Astrocyte of the cerebellum (primary cell): ENCODE data around the gene IP6K3.

Experiments
- DNase-seq: peaks from one replicate; pipeline ENCODE4 v3.0.0-alpha.2; 2011; ENCODE audit warnings: low read depth
- H3K4me3 ChIP-seq: 2 replicates; pipeline ENCODE4 v1.5.1; 2011; ENCODE audit warnings: mild to moderate bottlenecking, low read depth, low read length, moderate library complexity
- in situ Hi-C: cut with HindIII; loops from 2 replicates; pipeline ENCODE4 v1.10.0; 2017; ENCODE audit warnings: low sequenced_read_pairs
- TF ChIP-seq, protein P1 (sequence below): IDR thresholded peaks from 2 replicates; pipeline ENCODE4 v1.5.1; 2012; ENCODE audit warnings: low read length, low read depth, moderate library complexity, mild to moderate bottlenecking; ENCODE audit errors: missing control alignments

The IP6K3 gene

DNA sequence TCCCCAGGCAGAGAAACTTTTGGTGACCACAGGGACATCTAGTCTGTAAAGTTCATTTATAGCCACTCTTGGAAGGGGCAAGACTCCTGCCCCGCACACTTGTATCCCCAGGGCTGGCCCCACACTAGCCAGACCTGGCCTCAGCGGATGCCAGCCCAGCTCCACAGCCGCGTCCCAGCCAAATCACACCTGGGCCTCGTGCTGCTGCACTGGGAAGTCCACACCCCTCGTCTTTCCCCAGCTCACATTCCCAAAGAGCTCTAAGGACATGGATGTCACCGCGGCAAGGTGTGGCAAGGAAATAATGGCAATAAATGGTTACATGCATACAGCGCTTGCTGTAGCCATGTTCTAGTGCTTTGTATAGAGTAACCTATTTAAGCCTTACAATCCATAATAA, 8.6 kb downstream of the IP6K3 start:
- TF ChIP-seq, protein P1, sequence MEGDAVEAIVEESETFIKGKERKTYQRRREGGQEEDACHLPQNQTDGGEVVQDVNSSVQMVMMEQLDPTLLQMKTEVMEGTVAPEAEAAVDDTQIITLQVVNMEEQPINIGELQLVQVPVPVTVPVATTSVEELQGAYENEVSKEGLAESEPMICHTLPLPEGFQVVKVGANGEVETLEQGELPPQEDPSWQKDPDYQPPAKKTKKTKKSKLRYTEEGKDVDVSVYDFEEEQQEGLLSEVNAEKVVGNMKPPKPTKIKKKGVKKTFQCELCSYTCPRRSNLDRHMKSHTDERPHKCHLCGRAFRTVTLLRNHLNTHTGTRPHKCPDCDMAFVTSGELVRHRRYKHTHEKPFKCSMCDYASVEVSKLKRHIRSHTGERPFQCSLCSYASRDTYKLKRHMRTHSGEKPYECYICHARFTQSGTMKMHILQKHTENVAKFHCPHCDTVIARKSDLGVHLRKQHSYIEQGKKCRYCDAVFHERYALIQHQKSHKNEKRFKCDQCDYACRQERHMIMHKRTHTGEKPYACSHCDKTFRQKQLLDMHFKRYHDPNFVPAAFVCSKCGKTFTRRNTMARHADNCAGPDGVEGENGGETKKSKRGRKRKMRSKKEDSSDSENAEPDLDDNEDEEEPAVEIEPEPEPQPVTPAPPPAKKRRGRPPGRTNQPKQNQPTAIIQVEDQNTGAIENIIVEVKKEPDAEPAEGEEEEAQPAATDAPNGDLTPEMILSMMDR: no peak
- no peak overlapping the region for H3K4me3 ChIP-seq
- no peak for DNase-seq
- in situ Hi-C loops: no loop called here

DNA sequence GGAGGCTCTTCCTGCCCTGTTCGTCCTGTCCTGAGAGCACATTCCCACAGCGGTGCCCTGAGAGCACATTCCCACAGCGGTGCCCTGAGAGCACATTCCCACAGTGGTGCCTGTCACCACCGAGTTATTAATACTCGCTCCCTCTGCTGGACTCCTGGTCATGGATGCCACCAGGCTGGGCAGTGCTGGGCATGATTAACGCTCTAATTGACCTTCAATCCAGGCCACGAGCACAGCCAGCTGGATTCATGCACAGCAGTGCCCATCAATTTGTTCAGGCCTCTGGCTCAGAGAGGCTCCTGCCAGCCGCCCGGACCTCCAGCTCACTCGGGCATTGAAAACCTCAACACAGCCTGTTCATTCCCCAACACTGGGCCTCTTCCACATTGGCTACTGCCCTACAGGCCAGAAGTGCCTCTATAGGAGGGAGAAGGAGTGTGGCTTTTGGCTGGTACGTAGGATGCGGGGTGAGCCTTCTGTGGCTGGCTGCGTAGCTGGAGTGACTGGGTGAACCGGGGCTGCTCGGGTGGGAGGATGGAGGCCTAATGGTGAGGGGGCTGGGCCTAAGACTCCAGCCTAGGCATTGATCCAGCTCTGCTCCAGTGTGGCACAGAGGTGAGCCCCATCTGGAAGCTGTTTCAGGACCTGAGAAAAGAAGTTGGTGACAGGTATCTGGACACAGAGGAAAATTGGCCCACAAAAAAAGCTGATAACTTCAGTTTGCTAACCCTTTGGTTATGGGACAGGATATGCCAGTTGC, 9.3 kb downstream of the IP6K3 start:
- in situ Hi-C loops: no loop called here
- no peak for DNase-seq
- TF ChIP-seq, protein P1: no peak
- H3K4me3 ChIP-seq: no peak overlapping the region

DNA sequence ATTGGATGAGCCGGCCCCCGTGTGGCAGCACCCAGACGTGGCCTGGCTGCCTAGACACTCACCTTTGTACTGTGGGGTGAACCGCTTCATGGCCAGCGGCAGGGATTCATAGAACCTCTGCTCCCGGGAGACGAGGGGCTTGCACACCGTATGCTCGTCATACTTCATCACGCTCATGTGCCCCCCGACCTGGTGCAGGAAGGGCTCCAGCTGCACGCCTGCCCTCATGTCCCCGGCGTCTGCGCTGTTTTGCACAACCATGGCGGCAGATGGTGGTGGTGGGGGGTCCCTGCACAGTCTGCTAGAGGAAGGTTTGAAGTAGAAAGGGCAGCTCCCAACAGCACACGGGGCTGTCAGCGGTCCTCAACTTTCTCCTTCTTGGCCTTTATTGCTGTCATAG, 11.5 kb downstream of the IP6K3 start:
- H3K4me3 ChIP-seq: no peak overlapping the region
- TF ChIP-seq, protein P1: no peak
- in situ Hi-C loops: no loop called here
- DNase-seq: no peak

DNA sequence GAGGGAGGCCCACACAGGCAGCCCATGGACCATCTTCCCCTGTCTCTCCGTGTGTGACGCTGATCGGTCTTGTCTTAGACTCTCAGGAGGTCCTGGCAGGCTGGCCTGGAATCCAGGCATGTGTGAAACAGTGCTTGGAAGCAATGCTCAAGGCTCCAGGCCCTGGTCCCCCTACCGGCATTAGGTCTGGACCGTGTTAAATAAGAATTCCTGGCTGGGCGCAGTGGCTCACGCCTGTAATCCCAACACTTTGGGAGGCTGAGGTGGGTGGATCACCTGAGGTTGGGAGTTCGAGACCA, 13.0 kb downstream of the IP6K3 start:
- TF ChIP-seq, protein P1: no peak
- in situ Hi-C loops: no loop called here
- DNase-seq: no peak
- H3K4me3 ChIP-seq: no peak overlapping the region

DNA sequence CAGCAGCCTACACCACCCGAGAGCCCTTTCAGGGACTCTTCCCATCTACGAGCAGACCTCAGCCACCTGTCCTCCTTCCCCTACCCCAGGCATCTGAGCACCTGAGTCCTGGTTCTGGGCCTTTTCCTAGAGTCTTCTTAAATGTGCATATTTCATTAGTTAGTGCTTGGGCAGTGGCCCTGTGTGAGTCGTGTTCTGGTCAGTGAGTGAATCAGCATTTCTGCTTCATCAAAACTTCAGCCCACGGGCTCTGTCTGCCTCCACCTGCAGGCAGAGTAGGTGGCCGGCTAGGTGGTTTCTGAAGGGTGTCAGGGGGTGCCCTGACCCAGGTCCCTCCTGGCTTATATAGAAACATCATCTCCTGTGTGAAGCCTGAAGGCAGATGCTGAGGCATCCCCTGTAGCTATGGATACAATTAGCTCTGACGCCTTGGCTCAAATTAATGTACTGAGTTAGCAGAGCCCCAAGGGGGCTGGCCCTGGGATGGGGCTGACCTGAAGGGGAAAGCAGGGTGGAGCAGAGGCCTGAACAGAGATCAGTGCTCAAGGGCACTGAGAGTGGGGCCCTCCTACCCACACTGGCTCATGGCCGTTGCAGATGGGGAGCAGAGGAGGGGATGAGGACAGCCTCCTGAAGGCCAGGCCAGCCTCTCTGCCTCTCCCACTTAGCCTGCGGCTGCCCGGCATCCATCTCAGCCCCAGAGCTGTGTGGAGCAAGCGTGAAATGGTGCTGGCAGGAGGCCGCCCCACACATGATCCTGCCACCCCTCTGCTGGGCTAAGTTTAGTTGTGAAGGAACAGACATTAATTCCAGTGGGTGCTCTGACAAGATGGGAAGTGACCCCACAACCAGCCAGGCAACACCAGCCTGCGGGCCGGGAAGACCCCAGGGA, 13.6 kb downstream of the IP6K3 start:
- no peak overlapping the region for H3K4me3 ChIP-seq
- DNase-seq: no peak
- in situ Hi-C loops: no loop called here
- TF ChIP-seq, protein P1: no peak

DNA sequence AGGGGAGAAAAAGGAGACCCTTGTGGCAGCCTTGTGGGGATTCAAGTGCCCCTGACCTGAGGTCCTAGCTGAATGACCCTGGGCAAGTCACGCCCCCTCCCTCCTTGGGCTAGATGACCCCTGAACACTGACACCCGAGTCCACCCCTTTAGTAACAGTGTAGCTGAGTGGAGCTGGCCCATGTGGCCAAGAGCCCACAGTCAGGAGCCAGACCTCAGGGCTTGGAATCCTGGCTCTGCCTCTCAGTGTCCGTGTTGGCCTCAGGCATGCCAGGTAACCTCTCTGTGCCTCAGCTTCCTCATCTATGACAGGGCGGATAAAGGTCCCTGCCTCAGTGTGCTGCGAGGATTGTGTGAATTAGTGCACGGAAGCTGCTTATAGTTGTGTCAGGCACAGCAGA, 14.3 kb downstream of the IP6K3 start:
- no peak overlapping the region for H3K4me3 ChIP-seq
- in situ Hi-C loops: no loop called here
- DNase-seq: no peak
- TF ChIP-seq, protein P1: no peak
